Erythroblast (primary cell): Measurements from ENCODE around the gene FAM50B.

Experiments
- GATA1 ChIP-seq: IDR thresholded peaks from 2 replicates; pipeline ENCODE4 v1.6.1; 2011; ENCODE audit warnings: low read depth, mild to moderate bottlenecking, control low read depth, low read length, moderate library complexity
- POLR2A ChIP-seq: IDR thresholded peaks from 2 replicates; pipeline ENCODE4 v1.6.1; 2011; ENCODE audit warnings: mild to moderate bottlenecking, low read length

- TF ChIP-seq POLR2A: no peak
- TF ChIP-seq GATA1: no peak
Observed at GRCh38 chr6:3806169-3806922, 42.8 kb upstream of the FAM50B start.
